ENCODE data around the gene EDDM3A.
A peak's percentile ranks its signal among the peaks of the same experiment; 100 is the strongest.
"Not testable (repeated sequence)": the region's sequence is repeated elsewhere in the genome, so short reads cannot be mapped to it uniquely, and the experiment has no call there.

The EDDM3A gene

DNA sequence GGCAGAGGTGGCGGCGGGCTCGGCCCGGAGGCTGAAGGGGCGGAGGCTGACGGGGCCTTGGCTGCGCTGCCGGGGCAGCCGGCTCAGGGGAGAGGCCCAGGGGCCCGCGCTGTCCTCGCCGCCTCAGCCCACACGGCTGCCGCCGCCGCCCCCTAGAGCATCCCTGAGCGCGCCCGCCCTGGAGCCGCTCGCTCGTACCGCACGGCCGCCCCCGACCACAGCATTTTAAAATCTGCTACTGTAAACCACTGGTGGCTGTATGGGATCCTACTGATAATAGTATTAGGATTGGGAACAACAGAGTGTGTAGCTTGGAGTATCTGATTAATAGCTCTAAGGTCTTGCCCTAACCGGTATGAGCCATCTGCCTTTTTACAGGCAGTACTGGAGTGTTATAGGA, 22.2 kb upstream of the EDDM3A start:
- no peaks in the 10 kb centered on the region for H3K36me3 ChIP-seq (ENCODE audit: control insufficient read depth in 1 of 2, insufficient read depth in 2 of 2, low read length in 2 of 2)
- no peak for DNase-seq
- H3K14ac ChIP-seq (ENCODE audit: low read length): no peak overlapping the region
- no peak overlapping the region for H3K9ac ChIP-seq (ENCODE audit: low read length)
- no peak overlapping the region for H3K4me3 ChIP-seq (ENCODE audit: low read depth, low read length)
- no peaks in the 10 kb centered on the region for H3K4me1 ChIP-seq (ENCODE audit: control insufficient read depth in 1 of 2, insufficient read depth in 2 of 2, low read length in 2 of 2)
- no peak overlapping the region for H2BK12ac ChIP-seq (ENCODE audit: low read length)
- no peak overlapping the region for H4K91ac ChIP-seq (ENCODE audit: low read depth, low read length)
- no peak overlapping the region for H3K27ac ChIP-seq (ENCODE audit: low read depth, low read length)
- no peak overlapping the region for H3K18ac ChIP-seq (ENCODE audit: low read length)
- no peaks in the 10 kb centered on the region for H3K79me1 ChIP-seq (ENCODE audit: low read length)
- H3K9me3 ChIP-seq (ENCODE audit: insufficient read depth, low read depth, low read length): peaks cover 2% of the 10 kb centered on the region
- H2AFZ ChIP-seq (ENCODE audit: insufficient read depth, low read length, poor library complexity): no peak overlapping the region
- no peak overlapping the region for H3K23ac ChIP-seq (ENCODE audit: low read length)
- H3K4me2 ChIP-seq (ENCODE audit: low read length): no peak overlapping the region
- no peak overlapping the region for H3K4ac ChIP-seq (ENCODE audit: low read depth, low read length)
- no peak overlapping the region for H2BK120ac ChIP-seq (ENCODE audit: insufficient read depth, low read length, poor library complexity)
- H4K8ac ChIP-seq (ENCODE audit: low read depth, low read length): no peak overlapping the region
- H3K79me2 ChIP-seq (ENCODE audit: control insufficient read depth, insufficient read depth, low read length, poor library complexity): no peaks in the 10 kb centered on the region
- no peak overlapping the region for H4K12ac ChIP-seq (ENCODE audit: low read depth, low read length)
- H2BK5ac ChIP-seq (ENCODE audit: low read depth, low read length, poor library complexity): no peak overlapping the region
- WGBS (ENCODE audit: extremely low coverage, insufficient coverage, insufficient read length): no CpG with 5 or more reads among the region's 28 CpGs
- H2AK5ac ChIP-seq (ENCODE audit: low read length): no peak overlapping the region
- no peaks in the 10 kb centered on the region for H3K27me3 ChIP-seq (ENCODE audit: insufficient read depth, low read length)

DNA sequence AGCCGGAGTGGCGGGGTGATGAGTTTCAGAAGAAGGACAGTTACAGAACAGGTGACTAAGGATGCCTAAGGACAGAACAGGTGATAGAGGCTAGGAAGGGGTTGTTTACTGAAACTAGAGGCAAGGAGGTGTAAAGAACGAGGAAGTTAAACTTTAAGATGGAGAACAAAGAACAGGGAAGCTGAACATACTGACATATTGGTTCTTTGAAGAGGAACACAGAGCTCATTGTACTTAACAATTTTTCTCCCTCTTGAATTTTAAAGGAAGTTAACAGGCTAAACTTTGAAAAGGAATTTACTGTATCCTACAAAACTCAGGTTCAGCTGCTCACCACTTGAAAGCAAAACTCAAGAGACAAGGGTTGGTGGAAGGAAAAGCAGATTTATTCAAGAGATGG, 19.6 kb upstream of the EDDM3A start:
- not testable (repeated sequence) for H3K14ac ChIP-seq (ENCODE audit: low read length)

DNA sequence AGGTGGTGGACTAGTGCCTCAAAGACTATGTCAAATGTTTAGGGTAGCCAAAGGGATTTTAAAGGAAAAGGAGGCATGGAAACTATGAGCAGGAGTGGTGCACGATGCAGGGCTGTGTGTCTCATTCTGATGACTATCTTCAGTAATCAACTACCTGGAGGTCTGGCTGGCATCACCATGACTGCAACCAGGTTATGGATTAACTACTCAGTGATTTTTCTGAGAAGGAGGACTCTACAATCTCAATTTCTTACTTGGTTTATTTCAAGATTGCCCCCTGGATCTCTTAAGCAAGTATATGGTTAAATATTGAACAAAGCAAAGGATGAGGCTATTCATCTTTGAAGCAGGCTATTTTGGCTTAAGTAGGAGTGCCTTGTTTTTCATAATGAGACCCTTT, 19.2 kb upstream of the EDDM3A start:
- H4K12ac ChIP-seq (ENCODE audit: low read depth, low read length): no peak overlapping the region
- no peaks in the 10 kb centered on the region for H3K27me3 ChIP-seq (ENCODE audit: insufficient read depth, low read length)
- no peak overlapping the region for H3K18ac ChIP-seq (ENCODE audit: low read length)
- no peak overlapping the region for H4K8ac ChIP-seq (ENCODE audit: low read depth, low read length)
- no peak overlapping the region for H3K4me2 ChIP-seq (ENCODE audit: low read length)
- no peak for DNase-seq
- WGBS (ENCODE audit: extremely low coverage, insufficient coverage, insufficient read length): no CpG with 5 or more reads among the region's 1 CpG
- H3K4me3 ChIP-seq (ENCODE audit: low read depth, low read length): no peak overlapping the region
- H3K23ac ChIP-seq (ENCODE audit: low read length): no peak overlapping the region
- no peaks in the 10 kb centered on the region for H3K79me1 ChIP-seq (ENCODE audit: low read length)
- H2BK120ac ChIP-seq (ENCODE audit: insufficient read depth, low read length, poor library complexity): no peak overlapping the region
- H3K79me2 ChIP-seq (ENCODE audit: control insufficient read depth, insufficient read depth, low read length, poor library complexity): no peaks in the 10 kb centered on the region
- H3K4me1 ChIP-seq (ENCODE audit: control insufficient read depth in 1 of 2, insufficient read depth in 2 of 2, low read length in 2 of 2): no peaks in the 10 kb centered on the region
- H3K4ac ChIP-seq (ENCODE audit: low read depth, low read length): no peak overlapping the region
- no peaks in the 10 kb centered on the region for H3K36me3 ChIP-seq (ENCODE audit: control insufficient read depth in 1 of 2, insufficient read depth in 2 of 2, low read length in 2 of 2)
- no peak overlapping the region for H3K9ac ChIP-seq (ENCODE audit: low read length)
- H2AFZ ChIP-seq (ENCODE audit: insufficient read depth, low read length, poor library complexity): no peak overlapping the region
- no peak overlapping the region for H4K91ac ChIP-seq (ENCODE audit: low read depth, low read length)
- H2AK5ac ChIP-seq (ENCODE audit: low read length): no peak overlapping the region
- H2BK12ac ChIP-seq (ENCODE audit: low read length): no peak overlapping the region
- H3K14ac ChIP-seq (ENCODE audit: low read length): no peak overlapping the region
- peaks cover 2% of the 10 kb centered on the region for H3K9me3 ChIP-seq (ENCODE audit: insufficient read depth, low read depth, low read length)
- no peak overlapping the region for H3K27ac ChIP-seq (ENCODE audit: low read depth, low read length)
- no peak overlapping the region for H2BK5ac ChIP-seq (ENCODE audit: low read depth, low read length, poor library complexity)

More for the DNA sequence above, 19.6 kb upstream of the EDDM3A start:
- H3K18ac ChIP-seq (ENCODE audit: low read length); H2BK12ac ChIP-seq (ENCODE audit: low read length); H3K9ac ChIP-seq (ENCODE audit: low read length); H3K4me2 ChIP-seq (ENCODE audit: low read length); H3K23ac ChIP-seq (ENCODE audit: low read length); H4K8ac ChIP-seq (ENCODE audit: low read depth, low read length); H2BK5ac ChIP-seq (ENCODE audit: low read depth, low read length, poor library complexity); H3K4me1 ChIP-seq (ENCODE audit: control insufficient read depth in 1 of 2, insufficient read depth in 2 of 2, low read length in 2 of 2); H2BK120ac ChIP-seq (ENCODE audit: insufficient read depth, low read length, poor library complexity); H4K91ac ChIP-seq (ENCODE audit: low read depth, low read length); H3K4ac ChIP-seq (ENCODE audit: low read depth, low read length); H3K27ac ChIP-seq (ENCODE audit: low read depth, low read length); H3K36me3 ChIP-seq (ENCODE audit: control insufficient read depth in 1 of 2, insufficient read depth in 2 of 2, low read length in 2 of 2); H4K12ac ChIP-seq (ENCODE audit: low read depth, low read length); DNase-seq; H3K79me1 ChIP-seq (ENCODE audit: low read length); H3K9me3 ChIP-seq (ENCODE audit: insufficient read depth, low read depth, low read length); H3K27me3 ChIP-seq (ENCODE audit: insufficient read depth, low read length); H2AK5ac ChIP-seq (ENCODE audit: low read length); H3K79me2 ChIP-seq (ENCODE audit: control insufficient read depth, insufficient read depth, low read length, poor library complexity); H2AFZ ChIP-seq (ENCODE audit: insufficient read depth, low read length, poor library complexity); H3K4me3 ChIP-seq (ENCODE audit: low read depth, low read length): not testable (repeated sequence)
- WGBS (ENCODE audit: extremely low coverage, insufficient coverage, insufficient read length): no CpG with 5 or more reads among the region's 3 CpGs

DNA sequence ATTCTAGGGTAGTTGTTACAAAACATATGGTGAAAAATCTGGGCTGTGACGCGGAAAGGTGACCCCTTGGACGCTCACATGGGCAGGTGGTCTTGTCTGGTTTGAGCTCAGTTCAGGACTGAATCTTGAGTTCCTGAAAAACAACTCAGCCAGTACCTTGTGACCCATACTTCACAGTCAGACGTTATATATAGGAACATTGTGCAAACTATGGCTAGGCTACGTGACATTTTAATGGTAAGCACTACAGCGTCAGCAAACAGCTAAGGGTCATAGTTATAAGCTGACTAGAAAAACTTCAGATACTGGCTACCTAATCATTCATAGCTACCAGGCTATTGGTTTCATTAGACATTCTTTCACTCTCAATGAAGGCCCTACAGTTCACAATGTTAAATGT, 14.8 kb upstream of the EDDM3A start:
- Histone ChIP-seq H3K14ac (ENCODE audit: low read length) (no peak overlapping the region), H2BK12ac (ENCODE audit: low read length) (no peak overlapping the region), H3K79me1 (ENCODE audit: low read length) (no peaks in the 10 kb centered on the region), H3K4ac (ENCODE audit: low read depth, low read length) (no peak overlapping the region), H3K4me3 (ENCODE audit: low read depth, low read length) (no peak overlapping the region), H2AFZ (ENCODE audit: insufficient read depth, low read length, poor library complexity) (no peak overlapping the region), H3K9me3 (ENCODE audit: insufficient read depth, low read depth, low read length) (no peaks in the 10 kb centered on the region), H2BK5ac (ENCODE audit: low read depth, low read length, poor library complexity) (no peak overlapping the region), H3K79me2 (ENCODE audit: control insufficient read depth, insufficient read depth, low read length, poor library complexity) (no peaks in the 10 kb centered on the region), H3K4me2 (ENCODE audit: low read length) (no peak overlapping the region), H3K23ac (ENCODE audit: low read length) (no peak overlapping the region), H3K27me3 (ENCODE audit: insufficient read depth, low read length) (no peaks in the 10 kb centered on the region), H3K36me3 (ENCODE audit: control insufficient read depth in 1 of 2, insufficient read depth in 2 of 2, low read length in 2 of 2) (no peaks in the 10 kb centered on the region), H4K91ac (ENCODE audit: low read depth, low read length) (no peak overlapping the region), H4K12ac (ENCODE audit: low read depth, low read length) (no peak overlapping the region), H2BK120ac (ENCODE audit: insufficient read depth, low read length, poor library complexity) (no peak overlapping the region), H3K4me1 (ENCODE audit: control insufficient read depth in 1 of 2, insufficient read depth in 2 of 2, low read length in 2 of 2) (no peaks in the 10 kb centered on the region), H2AK5ac (ENCODE audit: low read length) (no peak overlapping the region), H3K18ac (ENCODE audit: low read length) (no peak overlapping the region), H3K9ac (ENCODE audit: low read length) (no peak overlapping the region), H4K8ac (ENCODE audit: low read depth, low read length) (no peak overlapping the region), H3K27ac (ENCODE audit: low read depth, low read length) (no peak overlapping the region)
- no CpG with 5 or more reads among the region's 6 CpGs for WGBS (ENCODE audit: extremely low coverage, insufficient coverage, insufficient read length)
- DNase-seq: peak in 1 of 2 donors; percentile 7
